Fibroblast of lung (primary cell): Measurements from ENCODE around the gene UNC13D. TPM values are rescaled to one million over a fixed set of nuclear protein-coding genes. Genes with fewer than 3 reads are reported as not detected.

Source experiments
- DNase-seq, 2 donors: peaks; one replicate each; pipeline versions ENCODE4 v3.0.0 to v3.0.0-alpha.2; 2010; ENCODE audit warnings: low read depth in 2 of 2
- H2AFZ ChIP-seq: 2 replicates; pipeline ENCODE4 v1.5.1; 2012; ENCODE audit warnings: low read length, control low read depth, inconsistent platforms
- H3K27ac ChIP-seq: 2 replicates; pipeline ENCODE4 v1.5.1; 2011; ENCODE audit warnings: low read length, control low read depth; ENCODE audit not compliant: insufficient read depth
- H3K27me3 ChIP-seq: 2 replicates; pipeline ENCODE4 v1.5.1; 2011; ENCODE audit warnings: mild to moderate bottlenecking, low read length; ENCODE audit not compliant: control insufficient read depth, insufficient read depth
- H3K36me3 ChIP-seq: 2 replicates; pipeline ENCODE4 v1.5.1; 2011; ENCODE audit warnings: low read length; ENCODE audit not compliant: control insufficient read depth, insufficient read depth
- H3K4me1 ChIP-seq: 2 replicates; pipeline ENCODE4 v1.5.1; 2011; ENCODE audit warnings: low read length; ENCODE audit not compliant: control insufficient read depth, insufficient read depth; ENCODE audit errors: extremely low read depth
- H3K4me2 ChIP-seq: 2 replicates; pipeline ENCODE4 v1.5.1; 2011; ENCODE audit warnings: low read length, control low read depth; ENCODE audit not compliant: insufficient read depth; ENCODE audit errors: extremely low read depth
- H3K4me3 ChIP-seq, 4 experiments: fragments of 200-600 bp in 1 of 4; sonication (generic) in 1 of 4; replicated peaks in 1 of 4; 2 replicates each; pipeline ENCODE4 v1.5.1; 2011 to 2016; ENCODE audit warnings: low read length in 4 of 4, low read depth in 3 of 4, mild to moderate bottlenecking in 3 of 4, control low read depth in 2 of 4, inconsistent platforms in 1 of 4, mixed read lengths in 1 of 4; ENCODE audit not compliant: insufficient read depth in 1 of 4; ENCODE audit errors: control extremely low read depth in 1 of 4
- H3K79me2 ChIP-seq: 2 replicates; pipeline ENCODE4 v1.5.1; 2012; ENCODE audit warnings: mild to moderate bottlenecking, low read length, inconsistent platforms; ENCODE audit not compliant: control insufficient read depth, insufficient read depth
- H3K9ac ChIP-seq: 2 replicates; pipeline ENCODE4 v1.5.1; 2011; ENCODE audit warnings: mild to moderate bottlenecking, low read length, control low read depth; ENCODE audit not compliant: insufficient read depth
- H3K9me3 ChIP-seq: 2 replicates; pipeline ENCODE4 v1.5.1; 2012; ENCODE audit warnings: low read depth, low read length; ENCODE audit not compliant: control insufficient read depth, insufficient read depth
- H4K20me1 ChIP-seq: 2 replicates; pipeline ENCODE4 v1.5.1; 2011; ENCODE audit warnings: low read length; ENCODE audit not compliant: control insufficient read depth, insufficient read depth; ENCODE audit errors: extremely low read depth
- CTCF ChIP-seq, 2 donors: IDR thresholded peaks in 1 of 2; conservative IDR thresholded peaks in 1 of 2; 1 replicate in 1 of 2; 2 replicates in 1 of 2; pipeline ENCODE4 v1.5.1; 2011 to 2012; ENCODE audit warnings: low read length in 2 of 2, control low read depth in 1 of 2, inconsistent platforms in 1 of 2, low read depth in 1 of 2, mild to moderate bottlenecking in 1 of 2
- EZH2 ChIP-seq: IDR thresholded peaks from 2 replicates; pipeline ENCODE4 v1.5.1; 2012; ENCODE audit warnings: low read length, control low read depth, mild to moderate bottlenecking; ENCODE audit errors: missing control alignments
- polyA plus RNA-seq, 2 donors: library from polyadenylated mRNA; depleted of rRNA in 1 of 2; stranded (reverse) in 1 of 2; unstranded in 1 of 2; fragments of >200 nt; gene quantifications; 2 replicates each; pipeline ENCODE4 v1.2.1, GENCODE V29; 2011 to 2012; ENCODE audit warnings: missing spikeins in 1 of 2
- total RNA-seq: library from RNA; depleted of rRNA; stranded (reverse); fragments of >200 nt; gene quantifications from 2 replicates; pipeline ENCODE4 v1.2.1, GENCODE V29; 2014

The UNC13D gene
- total and polyA plus RNA-seq, 2 donors (not counting 1 experiment from before 2014, with no cell fraction given): 0.22 to 1.5 TPM

GRCh38 chr17:75842963-75843576 is 1.1 kb downstream of the UNC13D start:
- Histone ChIP-seq H3K79me2 (no peaks in the 10 kb centered on the region), H3K36me3 (peaks cover 10% of the 10 kb centered on the region), H3K27ac (no peak overlapping the region), H4K20me1 (no peaks in the 10 kb centered on the region), H3K9me3 (no peaks in the 10 kb centered on the region), H3K4me2 (no peak overlapping the region), H2AFZ (no peak overlapping the region), H3K4me3 (no peak overlapping the region), H3K27me3 (no peaks in the 10 kb centered on the region), H3K9ac (no peak overlapping the region), H3K4me1 (peaks cover 5% of the 10 kb centered on the region)
- no peak for DNase-seq
- TF ChIP-seq EZH2: no peak
- TF ChIP-seq CTCF (conservative IDR thresholded peaks at IDR 0.05 in 1 of 2, IDR thresholded peaks at IDR 0.05 in 1 of 2; ENCODE audit: low read depth in 1 of 2, low read length in 2 of 2): no peak

DNA sequence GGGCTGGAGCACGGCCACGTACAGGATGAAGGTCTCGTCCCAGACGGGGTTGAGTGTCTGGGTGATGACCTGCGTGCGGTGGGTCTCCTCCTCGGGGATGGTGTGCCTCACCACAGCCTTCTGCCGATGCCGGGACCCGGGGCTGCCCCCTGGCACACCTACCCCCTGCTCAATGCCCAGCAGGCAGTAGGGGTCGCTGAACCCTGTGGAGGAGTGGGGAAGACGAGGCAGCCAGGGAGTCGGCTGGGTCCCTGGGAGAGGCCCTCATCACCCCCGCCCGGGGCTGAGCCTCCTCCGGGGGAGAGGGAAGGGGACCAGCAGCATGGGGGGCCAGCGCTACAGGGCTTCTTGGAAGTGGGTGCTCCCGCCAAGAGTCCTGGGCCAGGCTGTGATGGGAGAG is 1.8 kb downstream of the UNC13D start:
- H3K9ac ChIP-seq: no peak overlapping the region
- H3K4me3 ChIP-seq: no peak overlapping the region
- no peaks in the 10 kb centered on the region for H3K9me3 ChIP-seq
- peaks cover 5% of the 10 kb centered on the region for H3K36me3 ChIP-seq
- H3K4me1 ChIP-seq: peaks cover 5% of the 10 kb centered on the region
- H4K20me1 ChIP-seq: no peaks in the 10 kb centered on the region
- H2AFZ ChIP-seq: no peak overlapping the region
- DNase-seq: no peak
- no peak for TF ChIP-seq CTCF (conservative IDR thresholded peaks at IDR 0.05 in 1 of 2, IDR thresholded peaks at IDR 0.05 in 1 of 2; ENCODE audit: low read depth in 1 of 2, low read length in 2 of 2)
- no peak for TF ChIP-seq EZH2
- no peaks in the 10 kb centered on the region for H3K79me2 ChIP-seq
- H3K4me2 ChIP-seq: no peak overlapping the region
- H3K27me3 ChIP-seq: no peaks in the 10 kb centered on the region
- no peak overlapping the region for H3K27ac ChIP-seq

- Histone ChIP-seq H3K79me2 (no peaks in the 10 kb centered on the region), H3K9me3 (no peaks in the 10 kb centered on the region), H3K36me3 (no peaks in the 10 kb centered on the region), H3K4me2 (no peak overlapping the region), H3K27ac (no peak overlapping the region), H3K4me1 (peaks cover 5% of the 10 kb centered on the region), H4K20me1 (no peaks in the 10 kb centered on the region), H3K27me3 (no peaks in the 10 kb centered on the region), H3K9ac (no peak overlapping the region), H3K4me3 (no peak overlapping the region), H2AFZ (no peak overlapping the region)
- no peak for TF ChIP-seq CTCF (conservative IDR thresholded peaks at IDR 0.05 in 1 of 2, IDR thresholded peaks at IDR 0.05 in 1 of 2; ENCODE audit: low read depth in 1 of 2, low read length in 2 of 2)
- TF ChIP-seq EZH2: no peak
- no peak for DNase-seq
These were observed 3.4 kb downstream of the UNC13D start for GRCh38 chr17:75840799-75841164.
